Body of pancreas (tissue), 4 donors: ENCODE data around the gene NBPF1.
"Not testable (repeated sequence)": the region's sequence is repeated elsewhere in the genome, so short reads cannot be mapped to it uniquely, and the experiment has no call there.

Experiments
- CTCF ChIP-seq, 7 experiments: fragments of 450-650 bp in 4 of 7; fragments of 200-600 bp in 3 of 7; sonication (generic) in 3 of 7; IDR thresholded peaks; one replicate each; pipeline ENCODE4 v1.5.1; 2016 to 2019; ENCODE audit warnings: antibody characterized with exemption in 7 of 7
- POLR2A ChIP-seq, 3 donors: fragments of 450-650 bp; IDR thresholded peaks; one replicate each; pipeline ENCODE4 v1.6.1; 2016; ENCODE audit warnings: antibody characterized with exemption in 3 of 3, mild to moderate bottlenecking in 2 of 3

GRCh38 chr1:16639091-16640031 lies 26.0 kb upstream of the NBPF1 start:
- not testable (repeated sequence) for TF ChIP-seq CTCF, POLR2A (IDR thresholded peaks at IDR 0.05)
